GM19324 (cell line): ENCODE results near the gene AP5S1.
"Not testable (repeated sequence)": the region's sequence is repeated elsewhere in the genome, so short reads cannot be mapped to it uniquely, and the experiment has no call there.

Experiments used
- ATAC-seq: cut with Tn5 transposase; IDR thresholded peaks from one replicate; pipeline ENCODE4 v1.9.1; 2021; ENCODE audit warnings: mild to moderate bottlenecking, moderate library complexity; ENCODE audit not compliant: unreplicated experiment, low FRiP score

AP5S1 gene

DNA sequence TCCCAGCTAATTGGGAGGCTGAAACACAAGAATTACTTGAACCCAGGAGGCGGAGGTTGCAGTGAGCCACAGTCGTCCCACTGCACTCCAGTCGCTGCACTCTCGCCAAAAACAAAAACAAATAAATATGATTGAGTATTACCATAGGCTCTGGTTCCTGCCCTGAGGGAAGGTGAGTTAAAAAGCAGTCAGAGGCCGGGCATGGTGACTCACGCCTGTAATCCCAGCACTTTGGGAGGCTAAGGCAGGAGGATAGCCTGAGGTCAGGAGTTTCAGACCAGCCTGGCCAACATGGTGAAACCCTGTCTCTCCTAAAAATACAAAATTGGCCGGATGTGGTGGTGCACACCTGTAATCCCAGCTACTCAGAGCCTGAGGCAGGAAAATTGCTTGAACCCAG lies 19.9 kb downstream of the AP5S1 start:
- not testable (repeated sequence) for ATAC-seq

DNA sequence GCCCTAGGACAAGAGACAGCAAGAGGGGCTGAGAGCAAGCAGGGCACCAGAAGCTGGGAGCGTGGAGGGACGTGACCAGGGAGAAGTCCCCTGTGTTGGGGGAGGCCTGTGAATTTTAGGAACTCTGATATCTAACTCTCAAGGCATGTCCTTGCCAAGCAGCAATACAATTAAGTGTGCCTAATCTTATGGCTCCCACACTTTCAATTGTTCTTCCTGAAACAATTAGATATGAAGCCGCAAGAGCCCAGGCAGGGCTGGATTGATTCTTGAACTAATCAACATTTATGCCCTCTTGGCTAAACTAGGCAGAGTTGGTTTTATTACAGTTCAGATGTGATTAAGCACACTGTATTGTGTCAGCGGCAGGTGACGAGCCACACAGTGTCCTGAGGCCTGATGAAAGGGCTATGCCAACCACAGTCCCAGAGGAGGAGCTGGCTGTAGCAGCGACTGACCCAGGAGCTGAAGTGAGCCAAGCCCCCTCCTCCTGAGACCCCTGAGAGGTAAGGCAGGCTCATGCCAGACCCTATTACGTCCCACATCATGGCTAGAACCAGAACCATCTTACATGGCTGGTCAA lies 22.1 kb downstream of the AP5S1 start:
- no peak for ATAC-seq

DNA sequence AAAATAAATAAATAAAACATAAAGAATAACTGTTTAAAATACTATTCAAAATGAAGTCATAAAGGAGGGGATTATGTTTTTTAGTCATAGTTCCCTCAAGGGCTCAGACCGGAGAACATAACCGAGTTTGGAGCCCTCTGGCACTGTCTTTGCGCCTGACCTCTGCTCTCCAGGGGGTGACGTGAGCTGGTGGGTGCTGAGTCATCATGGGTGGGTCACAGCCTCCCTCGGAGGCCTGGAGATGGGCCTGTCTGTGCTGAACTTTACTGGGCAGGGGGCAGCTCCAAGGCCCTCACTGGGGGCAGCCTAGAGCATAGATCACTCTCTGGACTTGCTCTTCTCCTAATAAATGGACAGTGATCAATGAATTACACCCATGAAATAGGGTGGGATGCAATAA lies 23.1 kb downstream of the AP5S1 start:
- ATAC-seq = no peak

DNA sequence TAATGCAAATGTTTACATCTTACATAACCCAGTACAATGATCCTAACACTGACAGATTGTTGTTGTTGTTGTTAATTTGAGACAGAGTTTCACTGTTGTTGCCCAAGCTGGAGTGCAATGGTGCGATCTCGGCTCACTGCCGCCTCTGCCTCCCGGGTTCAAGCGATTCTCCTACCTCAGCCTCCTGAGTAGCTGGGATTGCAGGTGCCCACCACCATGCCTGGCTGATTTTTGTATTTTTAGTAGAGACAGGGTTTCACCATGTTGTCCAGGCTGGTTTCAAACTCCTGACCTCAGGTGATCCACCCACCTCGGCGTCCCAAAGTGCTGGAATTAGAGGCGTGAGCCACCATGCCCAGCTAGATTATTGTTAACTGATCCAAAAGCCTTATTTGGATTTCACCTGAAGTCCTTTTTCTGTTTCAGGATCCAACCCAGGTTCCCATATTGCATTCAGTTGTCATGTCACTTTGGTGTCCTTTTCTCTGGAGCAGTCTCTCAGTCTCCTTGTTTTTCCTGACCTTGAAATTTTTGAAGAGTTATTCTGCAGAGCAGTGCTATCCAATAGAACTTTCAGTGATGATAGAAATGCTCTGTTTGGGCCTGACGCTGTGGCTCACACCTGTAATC lies 23.8 kb downstream of the AP5S1 start:
- ATAC-seq = not testable (repeated sequence)

DNA sequence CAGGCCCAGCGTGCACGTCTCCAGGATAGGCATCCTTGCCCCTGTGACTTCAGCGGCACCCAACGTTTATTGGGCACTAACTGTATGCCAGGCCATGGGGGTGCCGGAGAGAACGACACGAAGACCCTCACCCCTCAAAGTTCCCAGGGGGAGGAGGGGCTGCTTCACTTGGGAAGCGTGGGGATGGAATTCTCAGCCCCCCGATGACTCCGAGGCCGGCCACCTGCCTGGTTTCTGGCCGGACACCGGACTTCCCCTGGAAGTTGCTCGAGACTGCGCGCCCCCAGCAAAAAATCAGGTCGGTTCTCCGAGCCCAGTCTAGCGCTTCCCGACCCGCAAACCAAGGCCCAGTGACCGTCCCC lies 26.0 kb downstream of the AP5S1 start:
- ATAC-seq = peak; percentile 13

- ATAC-seq = peak; percentile 94
Observed at GRCh38 chr20:3846740-3847428, 26.5 kb downstream of the AP5S1 start, which contains the start of gene MAVS. Gene MAVS (plus strand): TSS chr20:3846834. CDS start chr20:3854625, 7,791 bp downstream.

DNA sequence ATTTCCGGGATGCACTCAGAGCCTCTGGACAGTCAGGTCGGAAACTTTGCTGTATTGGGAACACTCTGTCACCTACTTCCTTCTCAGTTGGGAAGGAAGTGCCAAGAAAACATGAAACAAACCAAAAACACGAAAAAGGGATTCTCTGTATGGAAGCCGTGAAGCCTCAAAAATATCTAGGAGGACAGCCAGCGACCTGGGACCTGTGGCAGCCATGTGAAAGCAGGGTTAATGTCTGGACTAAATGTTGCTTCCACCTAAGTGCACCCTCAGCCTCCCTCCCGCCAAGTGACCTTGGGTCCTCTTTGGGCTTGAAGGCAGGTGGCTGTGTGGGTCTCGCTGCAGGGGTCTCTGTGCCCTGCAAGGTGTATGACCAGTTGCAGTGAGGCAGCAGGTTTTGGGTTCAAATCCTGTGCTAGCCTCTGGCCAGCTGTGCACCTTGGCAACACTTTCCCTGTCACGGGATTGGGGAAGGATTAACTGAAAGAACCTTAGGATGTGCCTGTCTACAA lies 27.1 kb downstream of the AP5S1 start:
- ATAC-seq = no peak

DNA sequence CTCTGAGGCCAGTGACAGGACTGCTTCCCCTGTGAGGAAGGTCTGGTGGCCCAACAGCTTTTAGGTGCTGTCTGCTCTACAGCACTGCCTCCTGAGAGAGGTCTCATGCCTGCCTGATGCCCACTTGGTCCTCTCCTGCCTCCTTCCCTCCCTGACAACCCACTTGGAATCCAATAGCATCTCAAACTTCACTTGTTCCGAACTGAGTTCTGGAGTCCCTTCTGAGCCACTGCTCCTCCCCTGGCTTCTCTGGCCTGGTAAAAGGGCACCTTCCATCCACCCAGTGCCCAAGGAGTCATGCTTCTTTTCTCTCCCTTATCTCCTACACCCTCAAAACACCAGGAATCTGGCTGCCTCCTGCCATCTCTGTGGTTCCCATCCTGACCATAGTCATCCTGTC lies 28.2 kb downstream of the AP5S1 start:
- ATAC-seq = no peak

- ATAC-seq = no peak
Observed at GRCh38 chr20:3854462-3854871, 34.1 kb downstream of the AP5S1 start.

GRCh38 chr20:3857405-3857804 lies 37.1 kb downstream of the AP5S1 start:
- ATAC-seq = no peak

GRCh38 chr20:3858689-3859088 lies 38.3 kb downstream of the AP5S1 start:
- ATAC-seq = no peak

DNA sequence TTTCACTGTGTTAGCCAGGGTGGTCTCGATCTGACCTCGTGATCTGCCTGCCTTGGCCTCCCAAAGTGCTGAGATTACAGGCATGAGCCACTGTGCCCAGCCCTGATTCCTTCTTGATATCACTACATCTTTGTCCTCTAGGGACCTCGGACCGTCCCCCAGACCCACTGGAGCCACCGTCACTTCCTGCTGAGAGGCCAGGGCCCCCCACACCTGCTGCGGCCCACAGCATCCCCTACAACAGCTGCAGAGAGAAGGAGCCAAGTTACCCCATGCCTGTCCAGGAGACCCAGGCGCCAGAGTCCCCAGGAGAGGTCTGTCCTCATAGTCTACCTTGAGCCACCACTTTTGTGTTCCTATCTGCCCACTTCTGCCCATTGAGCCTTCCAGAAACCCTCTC lies 40.8 kb downstream of the AP5S1 start:
- no peak for ATAC-seq

DNA sequence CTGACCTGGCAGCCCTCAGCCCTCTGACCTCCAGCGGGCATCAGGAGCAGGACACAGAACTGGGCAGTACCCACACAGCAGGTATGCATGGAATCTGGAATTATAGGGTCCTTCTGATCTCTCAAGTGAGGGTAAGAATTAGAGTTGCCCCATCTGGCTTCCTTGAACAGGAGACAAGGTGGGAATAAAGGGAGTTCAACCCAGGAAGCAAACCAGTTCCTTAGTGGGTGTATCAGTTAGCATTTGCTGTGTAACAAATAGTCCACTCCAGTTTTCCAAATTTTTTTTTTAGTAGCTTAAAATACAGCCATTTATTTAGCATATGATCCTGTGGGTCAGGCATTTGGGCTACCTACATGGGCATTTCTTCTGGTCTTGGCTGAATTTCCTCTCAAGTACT lies 42.0 kb downstream of the AP5S1 start:
- ATAC-seq = no peak

DNA sequence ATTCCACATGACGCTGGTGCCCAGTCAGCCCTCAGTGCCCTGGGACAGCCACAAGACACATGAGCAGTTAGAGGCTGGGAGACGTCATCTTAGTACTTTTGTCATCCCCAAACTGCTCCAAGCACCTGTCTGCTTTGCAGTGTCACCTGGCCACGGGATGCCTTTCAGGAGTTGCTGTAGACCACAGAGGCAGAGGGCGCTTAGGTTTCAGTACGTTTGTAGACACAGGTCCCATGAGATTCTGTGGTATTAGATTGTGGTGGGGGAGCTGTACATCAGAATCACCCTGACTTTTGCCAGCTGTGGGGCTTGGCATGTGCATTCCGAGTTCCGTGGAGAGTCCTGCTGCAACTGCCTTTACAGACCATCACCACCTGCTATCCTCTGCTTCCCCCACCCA lies 43.0 kb downstream of the AP5S1 start:
- no peak for ATAC-seq

GRCh38 chr20:3864518-3864917 lies 44.2 kb downstream of the AP5S1 start:
- ATAC-seq = no peak

- no peak for ATAC-seq
Observed at GRCh38 chr20:3865152-3865886, 45.0 kb downstream of the AP5S1 start.

DNA sequence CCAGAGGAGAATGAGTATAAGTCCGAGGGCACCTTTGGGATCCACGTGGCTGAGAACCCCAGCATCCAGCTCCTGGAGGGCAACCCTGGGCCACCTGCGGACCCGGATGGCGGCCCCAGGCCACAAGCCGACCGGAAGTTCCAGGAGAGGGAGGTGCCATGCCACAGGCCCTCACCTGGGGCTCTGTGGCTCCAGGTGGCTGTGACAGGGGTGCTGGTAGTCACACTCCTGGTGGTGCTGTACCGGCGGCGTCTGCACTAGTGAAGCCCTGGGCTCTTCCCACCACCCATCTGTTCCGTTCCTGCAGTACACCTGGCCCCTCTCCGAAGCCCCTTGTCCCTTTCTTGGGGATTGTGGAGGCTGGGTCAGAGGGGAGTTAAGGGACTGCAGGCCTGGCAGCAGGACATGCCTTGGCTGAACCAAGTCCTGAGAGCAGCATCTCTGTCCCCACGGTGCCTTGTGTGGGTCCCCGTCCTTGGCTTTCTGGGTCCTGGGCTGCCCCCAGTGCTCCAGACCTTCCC lies 45.6 kb downstream of the AP5S1 start:
- no peak for ATAC-seq

DNA sequence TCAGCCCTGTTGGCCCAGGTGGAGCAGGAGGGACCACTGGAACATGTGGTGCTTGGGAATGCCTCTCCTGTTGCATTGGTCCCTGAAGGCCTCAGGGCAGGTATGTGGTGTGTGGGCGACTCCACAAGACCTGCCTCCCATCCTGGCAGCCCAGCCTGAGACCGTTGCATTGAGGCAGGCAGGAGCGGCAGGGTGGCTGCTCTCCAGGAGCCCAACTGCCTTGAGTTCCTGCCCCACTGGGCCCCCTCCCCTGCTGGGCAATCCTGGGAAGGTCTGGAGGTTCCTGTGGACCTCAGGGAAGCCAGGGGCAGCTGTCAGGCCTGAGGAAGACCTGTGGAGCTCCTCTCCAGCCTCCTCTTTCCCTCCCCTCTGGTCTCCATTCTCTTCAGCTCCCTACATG lies 46.1 kb downstream of the AP5S1 start:
- no peak for ATAC-seq

GRCh38 chr20:3867802-3868201 lies 47.5 kb downstream of the AP5S1 start:
- no peak for ATAC-seq

GRCh38 chr20:3869839-3870634 lies 49.7 kb downstream of the AP5S1 start:
- ATAC-seq = no peak
